ENCODE data around the gene SPOP.

The SPOP gene

DNA sequence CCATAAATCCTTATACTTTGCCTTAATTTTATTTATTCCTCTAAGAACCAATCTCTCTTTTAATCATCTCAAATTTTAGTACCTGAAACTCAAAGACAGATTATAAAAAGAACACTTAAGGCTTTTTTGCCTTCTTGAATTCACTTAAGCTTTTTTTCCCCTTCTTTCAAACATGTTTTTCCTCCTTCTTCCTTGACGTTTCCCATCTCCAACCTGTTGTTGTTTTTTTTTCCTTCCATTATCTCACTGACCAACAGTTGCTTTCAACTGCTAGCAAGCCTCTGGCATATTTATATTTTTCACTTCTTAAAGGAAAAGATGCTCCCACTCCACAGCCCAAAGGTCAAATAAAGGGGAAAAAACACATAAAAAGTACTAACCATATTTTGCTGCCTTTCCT is 32.2 kb downstream of the SPOP start:
- H3K36me3 ChIP-seq, result no peaks in the 10 kb centered on the region
- DNase-seq, result no peak
- intact Hi-C loops (cut with DNase I; ENCODE audit: low total_unique reads), result no loop called here

DNA sequence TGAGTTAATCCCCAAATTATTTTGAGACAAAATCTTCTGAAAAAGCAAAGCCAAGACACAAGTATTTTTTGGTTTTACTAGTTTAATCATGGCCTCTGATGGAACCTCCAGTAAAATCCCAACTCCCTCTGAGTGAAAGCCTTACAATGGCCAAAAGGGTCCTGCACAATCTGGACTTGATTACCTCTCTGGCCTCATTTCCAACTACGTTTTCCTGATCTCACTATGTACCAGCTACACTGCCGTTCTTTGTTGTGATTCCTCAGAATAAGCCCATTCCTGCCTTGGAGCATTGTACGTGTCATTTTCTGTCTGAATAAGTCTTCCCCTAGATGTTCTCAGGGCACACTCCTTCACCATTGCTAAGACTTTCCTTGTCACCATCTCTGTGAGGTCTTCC is 37.3 kb downstream of the SPOP start:
- TF ChIP-seq, protein P1, sequence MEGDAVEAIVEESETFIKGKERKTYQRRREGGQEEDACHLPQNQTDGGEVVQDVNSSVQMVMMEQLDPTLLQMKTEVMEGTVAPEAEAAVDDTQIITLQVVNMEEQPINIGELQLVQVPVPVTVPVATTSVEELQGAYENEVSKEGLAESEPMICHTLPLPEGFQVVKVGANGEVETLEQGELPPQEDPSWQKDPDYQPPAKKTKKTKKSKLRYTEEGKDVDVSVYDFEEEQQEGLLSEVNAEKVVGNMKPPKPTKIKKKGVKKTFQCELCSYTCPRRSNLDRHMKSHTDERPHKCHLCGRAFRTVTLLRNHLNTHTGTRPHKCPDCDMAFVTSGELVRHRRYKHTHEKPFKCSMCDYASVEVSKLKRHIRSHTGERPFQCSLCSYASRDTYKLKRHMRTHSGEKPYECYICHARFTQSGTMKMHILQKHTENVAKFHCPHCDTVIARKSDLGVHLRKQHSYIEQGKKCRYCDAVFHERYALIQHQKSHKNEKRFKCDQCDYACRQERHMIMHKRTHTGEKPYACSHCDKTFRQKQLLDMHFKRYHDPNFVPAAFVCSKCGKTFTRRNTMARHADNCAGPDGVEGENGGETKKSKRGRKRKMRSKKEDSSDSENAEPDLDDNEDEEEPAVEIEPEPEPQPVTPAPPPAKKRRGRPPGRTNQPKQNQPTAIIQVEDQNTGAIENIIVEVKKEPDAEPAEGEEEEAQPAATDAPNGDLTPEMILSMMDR (IDR thresholded peaks at IDR 0.05), result no peak
- H3K9me3 ChIP-seq, result no peaks in the 10 kb centered on the region
- H3K4me1 ChIP-seq, result peaks cover 0 to 100% (median 63%) of the 10 kb centered on the region in 4 donors
- H3K27me3 ChIP-seq, result no peaks in the 10 kb centered on the region
- intact Hi-C loops (cut with DNase I; ENCODE audit: low total_unique reads), result no loop called here
- H3K36me3 ChIP-seq, result no peaks in the 10 kb centered on the region
- no peak for DNase-seq
- no peak overlapping the region for H3K4me3 ChIP-seq
- peak overlapping the region; percentile 86 to 90 for H3K27ac ChIP-seq

More for the DNA sequence above, 32.2 kb downstream of the SPOP start:
- Histone ChIP-seq H3K4me1 (peaks cover 0 to 98% (median 49%) of the 10 kb centered on the region in 4 donors), H3K9me3 (no peaks in the 10 kb centered on the region), H3K27me3 (no peaks in the 10 kb centered on the region), H3K27ac (peak overlapping the region; percentile 86 to 90), H3K4me3 (peak overlapping the region; percentile 36 to 37)
- TF ChIP-seq, protein P1 (IDR thresholded peaks at IDR 0.05), result no peak

DNA sequence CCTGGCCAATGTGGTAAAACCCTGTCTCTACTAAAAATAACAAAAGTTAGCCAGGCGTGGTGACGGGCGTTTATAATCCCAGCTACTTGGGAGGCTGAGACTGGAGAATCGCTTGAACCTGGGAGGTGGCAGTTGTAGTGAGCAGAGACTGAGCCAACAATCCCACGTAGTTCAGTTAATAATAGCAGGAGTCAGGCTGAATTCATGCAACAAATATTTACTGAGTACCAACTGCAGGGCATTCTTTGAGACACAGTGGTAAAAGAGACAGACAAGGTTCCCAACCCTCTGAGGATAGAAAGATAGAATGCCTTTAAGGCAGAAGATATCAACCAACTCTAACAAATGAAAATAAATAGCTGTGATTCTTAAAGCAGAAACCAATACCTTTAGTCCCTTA is 39.1 kb downstream of the SPOP start:
- intact Hi-C loops (cut with DNase I; ENCODE audit: low total_unique reads), result no loop called here
- Histone ChIP-seq H3K4me1 (peaks cover 0 to 100% (median 61%) of the 10 kb centered on the region in 4 donors), H3K27me3 (no peaks in the 10 kb centered on the region), H3K4me3 (no peak overlapping the region), H3K36me3 (no peaks in the 10 kb centered on the region), H3K9me3 (no peaks in the 10 kb centered on the region), H3K27ac (peak overlapping the region; percentile 86 to 90)
- DNase-seq, result no peak
- TF ChIP-seq, protein P1 (IDR thresholded peaks at IDR 0.05), result no peak

GRCh38 chr17:49637739-49638138 is 40.2 kb downstream of the SPOP start:
- intact Hi-C loops (cut with DNase I; ENCODE audit: low total_unique reads), result no loop called here
- H3K27me3 ChIP-seq, result no peaks in the 10 kb centered on the region
- no peaks in the 10 kb centered on the region for H3K36me3 ChIP-seq
- DNase-seq, result no peak
- H3K4me3 ChIP-seq, result no peak overlapping the region
- no peaks in the 10 kb centered on the region for H3K9me3 ChIP-seq
- H3K4me1 ChIP-seq, result peaks cover 0 to 100% (median 68%) of the 10 kb centered on the region in 4 donors
- peak overlapping the region; percentile 86 to 90 for H3K27ac ChIP-seq
- TF ChIP-seq, protein P1 (IDR thresholded peaks at IDR 0.05), result no peak

- no peak for DNase-seq
- intact Hi-C loops (cut with DNase I; ENCODE audit: low total_unique reads), result no loop called here
- H3K4me3 ChIP-seq, result peak overlapping the region in 1 of 2 donors; percentile 2
- H3K27me3 ChIP-seq, result no peaks in the 10 kb centered on the region
- no peaks in the 10 kb centered on the region for H3K9me3 ChIP-seq
- no peaks in the 10 kb centered on the region for H3K36me3 ChIP-seq
- TF ChIP-seq, protein P1 (IDR thresholded peaks at IDR 0.05), result no peak
- H3K27ac ChIP-seq, result peak overlapping the region; percentile 86 to 90
- peaks cover 0 to 100% (median 68%) of the 10 kb centered on the region in 4 donors for H3K4me1 ChIP-seq
Measured at GRCh38 chr17:49637050-49637449, 40.8 kb downstream of the SPOP start.

DNA sequence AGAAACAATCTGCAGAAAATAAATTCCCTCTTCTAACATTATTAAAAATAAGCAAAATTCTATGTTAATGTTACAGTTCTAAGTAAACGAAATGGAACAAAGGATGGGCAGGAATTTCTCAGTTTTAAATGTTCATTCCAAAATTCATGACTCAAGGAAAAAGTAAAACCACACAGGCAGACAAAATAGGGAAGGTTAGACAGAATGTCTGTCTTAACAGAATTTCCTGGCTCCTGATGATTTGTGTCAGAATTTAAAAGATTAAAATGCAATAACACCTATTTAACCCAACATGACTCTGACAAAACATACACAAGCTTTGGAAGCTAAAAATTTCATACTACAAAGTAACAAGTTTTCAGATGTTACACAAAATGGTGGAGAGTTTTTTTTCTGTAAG is 42.8 kb downstream of the SPOP start:
- H3K36me3 ChIP-seq, result no peaks in the 10 kb centered on the region
- peak overlapping the region; percentile 86 to 90 for H3K27ac ChIP-seq
- TF ChIP-seq, protein P1 (IDR thresholded peaks at IDR 0.05), result no peak
- intact Hi-C loops (cut with DNase I; ENCODE audit: low total_unique reads), result no loop called here
- peaks cover 0 to 100% (median 65%) of the 10 kb centered on the region in 4 donors for H3K4me1 ChIP-seq
- no peaks in the 10 kb centered on the region for H3K9me3 ChIP-seq
- no peak overlapping the region for H3K4me3 ChIP-seq
- no peaks in the 10 kb centered on the region for H3K27me3 ChIP-seq
- DNase-seq, result no peak
